Skin of body (tissue), 2 donors: Measurements from ENCODE around the gene ARHGAP18. TPM values are rescaled to one million over a fixed set of nuclear protein-coding genes. Genes with fewer than 3 reads are reported as not detected.

ENCODE experiments used
- DNase-seq: peaks from one replicate; lab custom pipeline; 2025; lab: John Stamatoyannopoulos, UW
- total RNA-seq: library from RNA; depleted of rRNA; stranded (reverse); fragments of >200 nt; gene quantifications from one replicate; pipeline ENCODE4 v1.2.3, GENCODE V29; 2014

Gene ARHGAP18
- total RNA-seq, 1 donor from 2014 or later, result 20.2 TPM

- no peak for DNase-seq
These were observed 92.0 kb downstream of the ARHGAP18 start for GRCh38 chr6:129617986-129618385.

- no peak for DNase-seq
These were observed 94.5 kb downstream of the ARHGAP18 start for GRCh38 chr6:129615496-129615895.

- no peak for DNase-seq
These were observed 95.0 kb downstream of the ARHGAP18 start for GRCh38 chr6:129615020-129615419.

- DNase-seq, result no peak
These were observed 95.5 kb downstream of the ARHGAP18 start for GRCh38 chr6:129614464-129614863.

- DNase-seq, result no peak
These were observed 97.5 kb downstream of the ARHGAP18 start for GRCh38 chr6:129612440-129612839.

- DNase-seq, result peak; percentile 42
These were observed 100.3 kb downstream of the ARHGAP18 start for GRCh38 chr6:129609635-129610034.

- peak; percentile 20 for DNase-seq
These were observed 101.0 kb downstream of the ARHGAP18 start for GRCh38 chr6:129608886-129609537.

GRCh38 chr6:129607581-129608186 is 102.3 kb downstream of the ARHGAP18 start:
- no peak for DNase-seq

- DNase-seq, result no peak
These were observed 103.3 kb downstream of the ARHGAP18 start for GRCh38 chr6:129606664-129607063.

GRCh38 chr6:129605967-129606366 is 104.0 kb downstream of the ARHGAP18 start:
- peak; percentile 36 for DNase-seq

- DNase-seq, result no peak
These were observed 104.9 kb downstream of the ARHGAP18 start for GRCh38 chr6:129605095-129605494.

- DNase-seq, result no peak
These were observed 105.7 kb downstream of the ARHGAP18 start for GRCh38 chr6:129604321-129604720.

- DNase-seq, result no peak
These were observed 106.2 kb downstream of the ARHGAP18 start for GRCh38 chr6:129603741-129604140.

GRCh38 chr6:129601323-129601722 is 108.7 kb downstream of the ARHGAP18 start:
- DNase-seq, result no peak

- no peak for DNase-seq
These were observed 110.5 kb downstream of the ARHGAP18 start for GRCh38 chr6:129599467-129599866.

GRCh38 chr6:129598244-129599187 is 111.5 kb downstream of the ARHGAP18 start:
- DNase-seq, result peak; percentile 84

- DNase-seq, result no peak
These were observed 112.8 kb downstream of the ARHGAP18 start for GRCh38 chr6:129597023-129597713.

GRCh38 chr6:129596522-129596921 is 113.5 kb downstream of the ARHGAP18 start:
- DNase-seq, result no peak

- DNase-seq, result no peak
These were observed 116.8 kb downstream of the ARHGAP18 start for GRCh38 chr6:129593233-129593564.

GRCh38 chr6:129592516-129593232 is 117.3 kb downstream of the ARHGAP18 start:
- DNase-seq, result no peak
